Mesendoderm (in vitro differentiated cells): ENCODE data around the gene FCAR.
"Not testable (repeated sequence)": the region's sequence is repeated elsewhere in the genome, so short reads cannot be mapped to it uniquely, and the experiment has no call there.

Source experiments
- DNase-seq: peaks from one replicate; pipeline ENCODE4 v3.0.0; 2013
- H2AK5ac ChIP-seq: 2 replicates; pipeline ENCODE4 v1.6.1; 2013; ENCODE audit warnings: low read length, inconsistent platforms
- H2BK120ac ChIP-seq: 2 replicates; pipeline ENCODE4 v1.6.1; 2013; ENCODE audit warnings: low read depth, mild to moderate bottlenecking, low read length, moderate library complexity, mixed read lengths
- H2BK15ac ChIP-seq: replicated peaks from 2 replicates; pipeline ENCODE4 v1.6.1; 2013; ENCODE audit warnings: low read depth, mild to moderate bottlenecking, moderate library complexity
- H2BK5ac ChIP-seq: 2 replicates; pipeline ENCODE4 v1.6.1; 2013; ENCODE audit warnings: low read length, inconsistent platforms
- H3K18ac ChIP-seq: 2 replicates; pipeline ENCODE4 v1.6.1; 2013; ENCODE audit warnings: mild to moderate bottlenecking, low read length, mixed read lengths
- H3K23ac ChIP-seq: one replicate; pipeline ENCODE4 v1.6.1; 2013; ENCODE audit warnings: low read length
- H3K27ac ChIP-seq: 2 replicates; pipeline ENCODE4 v1.5.1; 2013; ENCODE audit warnings: low read depth, mild to moderate bottlenecking, inconsistent platforms, low read length, moderate library complexity
- H3K27me3 ChIP-seq: 2 replicates; pipeline ENCODE4 v1.6.1; 2013; ENCODE audit warnings: low read length, control low read depth, mild to moderate bottlenecking, inconsistent platforms; ENCODE audit not compliant: insufficient read depth, poor library complexity
- H3K36me3 ChIP-seq: 2 replicates; pipeline ENCODE4 v1.6.1; 2013; ENCODE audit warnings: low read length, inconsistent platforms; ENCODE audit not compliant: control insufficient read depth, insufficient read depth
- H3K4ac ChIP-seq: one replicate; pipeline ENCODE4 v1.6.1; 2013; ENCODE audit warnings: low read depth, mild to moderate bottlenecking, low read length, moderate library complexity
- H3K4me1 ChIP-seq: 2 replicates; pipeline ENCODE4 v1.6.1; 2013; ENCODE audit warnings: low read depth, low read length, inconsistent platforms; ENCODE audit not compliant: control insufficient read depth
- H3K4me2 ChIP-seq: 2 replicates; pipeline ENCODE4 v1.6.1; 2013; ENCODE audit warnings: low read length
- H3K4me3 ChIP-seq: 2 replicates; pipeline ENCODE4 v1.5.1; 2013; ENCODE audit warnings: mild to moderate bottlenecking, low read length
- H3K56ac ChIP-seq: one replicate; pipeline ENCODE4 v1.6.1; 2013; ENCODE audit warnings: low read length
- H3K79me1 ChIP-seq: 2 replicates; pipeline ENCODE4 v1.6.1; 2013; ENCODE audit warnings: low read length, inconsistent platforms
- H3K79me2 ChIP-seq: 2 replicates; pipeline ENCODE4 v1.6.1; 2013; ENCODE audit warnings: mild to moderate bottlenecking, low read length; ENCODE audit not compliant: control insufficient read depth, insufficient read depth
- H3K9ac ChIP-seq: 2 replicates; pipeline ENCODE4 v1.6.1; 2013; ENCODE audit warnings: low read length, inconsistent platforms
- H4K5ac ChIP-seq: one replicate; pipeline ENCODE4 v1.6.1; 2013; ENCODE audit warnings: low read length
- H4K8ac ChIP-seq: one replicate; pipeline ENCODE4 v1.6.1; 2013; ENCODE audit warnings: low read depth, mild to moderate bottlenecking, control low read depth, low read length, moderate library complexity
- WGBS: extraction: QIAGEN DNeasy Blood & Tissue Kit; methylation state at CpG from one replicate; pipeline ENCODE4 v1.1.7; 2013; ENCODE audit warnings: low lambda C conversion rate, missing lambda C conversion rate; ENCODE audit not compliant: insufficient coverage; ENCODE audit errors: extremely low coverage; 5-methylcytosine and 5-hydroxymethylcytosine counted together
- small RNA-seq: library from polyadenylated mRNA; stranded (forward); fragments of <200 nt; extraction: miRNeasy Mini kit (QIAGEN cat#:217004); gene quantifications from one replicate; pipeline ENCODE3, GENCODE V24; 2013; ENCODE audit not compliant: insufficient read depth

The FCAR gene

GRCh38 chr19:54928299-54928698, 54.3 kb downstream of the FCAR start:
- H4K8ac ChIP-seq = no peak overlapping the region
- H3K27me3 ChIP-seq = no peaks in the 10 kb centered on the region
- H3K4me2 ChIP-seq = no peak overlapping the region
- H2BK120ac ChIP-seq = no peak overlapping the region
- no peak overlapping the region for H3K4me3 ChIP-seq
- H2BK5ac ChIP-seq = no peak overlapping the region
- H3K79me1 ChIP-seq = no peaks in the 10 kb centered on the region
- H2BK15ac ChIP-seq = no peak overlapping the region
- H3K23ac ChIP-seq = no peak overlapping the region
- H3K18ac ChIP-seq = no peak overlapping the region
- no CpG with 5 or more reads among the region's 2 CpGs for WGBS
- H3K79me2 ChIP-seq = no peaks in the 10 kb centered on the region
- no peaks in the 10 kb centered on the region for H3K4me1 ChIP-seq
- H3K9ac ChIP-seq = no peak overlapping the region
- no peak overlapping the region for H3K4ac ChIP-seq
- no peak overlapping the region for H3K56ac ChIP-seq
- peak; percentile 40 for DNase-seq
- no peak overlapping the region for H4K5ac ChIP-seq
- no peaks in the 10 kb centered on the region for H3K36me3 ChIP-seq
- no peak overlapping the region for H2AK5ac ChIP-seq
- H3K27ac ChIP-seq = no peak overlapping the region

- no peak overlapping the region for H3K9ac ChIP-seq
- no peaks in the 10 kb centered on the region for H3K79me1 ChIP-seq
- no peak overlapping the region for H3K18ac ChIP-seq
- no CpG with 5 or more reads among the region's 9 CpGs for WGBS
- H3K36me3 ChIP-seq = no peaks in the 10 kb centered on the region
- H2BK15ac ChIP-seq = no peak overlapping the region
- no peak overlapping the region for H3K4me3 ChIP-seq
- no peaks in the 10 kb centered on the region for H3K4me1 ChIP-seq
- no peak overlapping the region for H4K5ac ChIP-seq
- H3K4me2 ChIP-seq = no peak overlapping the region
- no peak for DNase-seq
- H3K4ac ChIP-seq = no peak overlapping the region
- H3K56ac ChIP-seq = no peak overlapping the region
- H3K27me3 ChIP-seq = no peaks in the 10 kb centered on the region
- no peak overlapping the region for H4K8ac ChIP-seq
- no peak overlapping the region for H3K23ac ChIP-seq
- H2BK120ac ChIP-seq = no peak overlapping the region
- H3K27ac ChIP-seq = no peak overlapping the region
- no peak overlapping the region for H2AK5ac ChIP-seq
- no peak overlapping the region for H2BK5ac ChIP-seq
- no peaks in the 10 kb centered on the region for H3K79me2 ChIP-seq
These were observed 63.9 kb downstream of the FCAR start for GRCh38 chr19:54937926-54938325.

DNA sequence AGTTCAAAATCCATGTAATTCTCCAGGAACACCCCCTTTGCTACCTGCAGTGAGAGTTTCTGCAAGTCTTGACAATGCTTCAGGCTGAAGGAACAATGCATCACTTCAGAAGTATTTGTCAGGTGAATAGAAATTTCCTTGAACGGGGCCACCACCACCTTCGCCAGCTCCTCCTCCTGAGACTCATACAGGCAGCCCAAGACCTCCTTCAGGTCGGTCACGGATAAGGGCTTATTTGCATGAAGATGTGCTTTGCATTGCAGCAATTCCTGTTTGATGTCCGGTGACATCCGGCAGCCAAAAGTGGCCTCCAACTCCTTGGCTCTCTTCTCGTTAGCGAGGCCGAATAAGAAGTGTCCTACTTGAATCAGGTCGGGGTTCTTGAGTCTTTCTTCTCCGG, 64.9 kb downstream of the FCAR start:
- H3K4me2 ChIP-seq = no peak overlapping the region
- no peaks in the 10 kb centered on the region for H3K36me3 ChIP-seq
- no peak overlapping the region for H3K4ac ChIP-seq
- no peak overlapping the region for H3K23ac ChIP-seq
- no peaks in the 10 kb centered on the region for H3K27me3 ChIP-seq
- H3K79me1 ChIP-seq = no peaks in the 10 kb centered on the region
- H4K8ac ChIP-seq = no peak overlapping the region
- WGBS = no CpG with 5 or more reads among the region's 11 CpGs
- H3K18ac ChIP-seq = no peak overlapping the region
- no peak overlapping the region for H2BK5ac ChIP-seq
- H3K79me2 ChIP-seq = no peaks in the 10 kb centered on the region
- no peak overlapping the region for H3K27ac ChIP-seq
- no peak overlapping the region for H3K9ac ChIP-seq
- no peak overlapping the region for H2BK15ac ChIP-seq
- no peak for DNase-seq
- H3K56ac ChIP-seq = no peak overlapping the region
- H2AK5ac ChIP-seq = no peak overlapping the region
- H2BK120ac ChIP-seq = no peak overlapping the region
- H4K5ac ChIP-seq = no peak overlapping the region
- no peak overlapping the region for H3K4me3 ChIP-seq
- H3K4me1 ChIP-seq = no peaks in the 10 kb centered on the region

- not testable (repeated sequence) for H3K9ac ChIP-seq, H2BK5ac ChIP-seq, H3K79me2 ChIP-seq, H3K4me1 ChIP-seq, H3K36me3 ChIP-seq, H2BK15ac ChIP-seq, H3K27ac ChIP-seq, H4K5ac ChIP-seq, H2AK5ac ChIP-seq, H3K56ac ChIP-seq, H3K4me3 ChIP-seq, H3K27me3 ChIP-seq, H3K79me1 ChIP-seq, DNase-seq, H3K4me2 ChIP-seq, H3K4ac ChIP-seq, H4K8ac ChIP-seq, H3K18ac ChIP-seq, H2BK120ac ChIP-seq, H3K23ac ChIP-seq
- WGBS = no CpG with 5 or more reads among the region's 28 CpGs
These were observed 65.5 kb downstream of the FCAR start for GRCh38 chr19:54939538-54939937.

Small RNA genes within 50 kb of the gene (small RNA-seq; reads per million reads assigned to genes)
- gene RNU6-222P = 0.54 reads per million
